ENCODE measurements around the gene LINGO4. TPM values are rescaled to one million over a fixed set of nuclear protein-coding genes. Genes with fewer than 3 reads are reported as not detected.

LINGO4 gene
- total RNA-seq, 1 donor from 2014 or later: 0.29 TPM

GRCh38 chr1:151759241-151759640, 46.0 kb downstream of the LINGO4 start:
- no peaks in the 10 kb centered on the region for H3K27me3 ChIP-seq
- DNase-seq (no peak), ATAC-seq (no peak)
- no peak overlapping the region for H3K4me3 ChIP-seq
- peaks cover 42% of the 10 kb centered on the region for H3K36me3 ChIP-seq
- intact Hi-C loops (cut with DNase I): no loop called here
- no peaks in the 10 kb centered on the region for H3K9me3 ChIP-seq
- peaks cover 9% of the 10 kb centered on the region for H3K4me1 ChIP-seq
- TF ChIP-seq CTCF (IDR thresholded peaks at IDR 0.05): no peak
- no peak overlapping the region for H3K27ac ChIP-seq

DNA sequence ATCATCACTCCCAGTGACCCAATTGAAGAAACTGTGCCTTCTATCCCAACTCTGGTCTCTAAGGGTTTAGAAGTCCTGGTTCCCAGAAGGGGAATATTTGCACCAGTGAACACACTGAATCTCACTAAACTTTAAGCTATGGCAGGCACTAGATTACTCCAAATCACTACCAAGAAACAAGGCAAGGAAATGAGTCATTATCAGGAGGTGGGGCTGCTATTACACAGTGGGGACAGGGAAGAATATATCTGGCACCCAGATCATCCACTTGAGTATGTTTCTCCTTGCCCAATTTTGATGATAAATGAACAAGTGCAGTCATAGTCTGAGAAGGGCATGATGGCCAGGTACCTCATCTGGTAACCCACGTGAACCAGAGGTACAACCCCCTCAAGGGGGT, 48.9 kb downstream of the LINGO4 start:
- no peak for DNase-seq
- Histone ChIP-seq H3K36me3 (peaks cover 33% of the 10 kb centered on the region), H3K4me1 (no peaks in the 10 kb centered on the region), H3K4me3 (no peak overlapping the region), H3K27ac (no peak overlapping the region), H3K27me3 (no peaks in the 10 kb centered on the region), H3K9me3 (no peaks in the 10 kb centered on the region)
- intact Hi-C loops (cut with DNase I): no loop called here
- no peak for ATAC-seq
- no peak for TF ChIP-seq CTCF (IDR thresholded peaks at IDR 0.05)

Other genes with a start within 250 kb of the LINGO4 start
- 62.1 TPM for gene SNX27, start 193.4 kb downstream of the LINGO4 start, total RNA-seq
- gene CELF3, start 88.6 kb downstream of the LINGO4 start, total RNA-seq: not detected
- gene RIIAD1, start 83.9 kb downstream of the LINGO4 start, total RNA-seq: not detected
- gene MRPL9, start 41.9 kb downstream of the LINGO4 start, total RNA-seq: 54.6 TPM
- 12.8 TPM for gene TDRKH, start 14.9 kb downstream of the LINGO4 start, total RNA-seq
- 16.4 TPM for gene RORC, start 26.4 kb upstream of the LINGO4 start, total RNA-seq
- gene C2CD4D, start 34.4 kb upstream of the LINGO4 start, total RNA-seq: 0.29 TPM
- gene THEM5, start 48.3 kb upstream of the LINGO4 start, total RNA-seq: not detected
- gene THEM4, start 104.1 kb upstream of the LINGO4 start, total RNA-seq: 14.0 TPM
- gene S100A10, start 188.4 kb upstream of the LINGO4 start, total RNA-seq: 643 TPM
- gene S100A11, start 231.6 kb upstream of the LINGO4 start, total RNA-seq: 522 TPM